LNCaP clone FGC (cell line): ENCODE data around the gene VAPA.

Experiments used
- DNase-seq: peaks from one replicate; pipeline ENCODE4 v3.0.0-alpha.2; 2011; ENCODE audit warnings: low read depth
- H3K4me3 ChIP-seq: 2 replicates; pipeline ENCODE4 v1.5.1; 2011; ENCODE audit warnings: mild to moderate bottlenecking, low read depth, low read length, control low read depth
- TF ChIP-seq, protein P1 (sequence below): IDR thresholded peaks from 2 replicates; pipeline ENCODE4 v1.5.1; 2012; ENCODE audit warnings: mild to moderate bottlenecking; ENCODE audit not compliant: control insufficient read depth, insufficient read depth; ENCODE audit errors: extremely low read depth

VAPA gene

DNA sequence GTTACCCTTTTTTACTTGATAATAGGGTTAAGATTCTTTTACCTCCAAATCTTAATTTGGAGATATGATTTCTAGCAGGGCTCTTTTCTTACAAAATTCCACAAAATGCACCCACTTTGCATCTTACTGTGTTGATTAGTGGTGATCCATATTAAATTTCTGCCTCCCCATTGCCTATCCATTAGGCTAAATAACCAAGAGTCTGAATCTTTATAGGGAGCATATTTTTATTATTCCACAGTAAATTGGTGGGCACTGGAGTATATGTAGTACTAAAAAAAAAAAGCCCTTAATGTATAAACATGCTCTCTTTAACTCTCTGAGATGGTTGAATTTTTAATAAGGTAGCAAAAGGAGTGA, 36.2 kb upstream of the VAPA start:
- TF ChIP-seq, protein P1, sequence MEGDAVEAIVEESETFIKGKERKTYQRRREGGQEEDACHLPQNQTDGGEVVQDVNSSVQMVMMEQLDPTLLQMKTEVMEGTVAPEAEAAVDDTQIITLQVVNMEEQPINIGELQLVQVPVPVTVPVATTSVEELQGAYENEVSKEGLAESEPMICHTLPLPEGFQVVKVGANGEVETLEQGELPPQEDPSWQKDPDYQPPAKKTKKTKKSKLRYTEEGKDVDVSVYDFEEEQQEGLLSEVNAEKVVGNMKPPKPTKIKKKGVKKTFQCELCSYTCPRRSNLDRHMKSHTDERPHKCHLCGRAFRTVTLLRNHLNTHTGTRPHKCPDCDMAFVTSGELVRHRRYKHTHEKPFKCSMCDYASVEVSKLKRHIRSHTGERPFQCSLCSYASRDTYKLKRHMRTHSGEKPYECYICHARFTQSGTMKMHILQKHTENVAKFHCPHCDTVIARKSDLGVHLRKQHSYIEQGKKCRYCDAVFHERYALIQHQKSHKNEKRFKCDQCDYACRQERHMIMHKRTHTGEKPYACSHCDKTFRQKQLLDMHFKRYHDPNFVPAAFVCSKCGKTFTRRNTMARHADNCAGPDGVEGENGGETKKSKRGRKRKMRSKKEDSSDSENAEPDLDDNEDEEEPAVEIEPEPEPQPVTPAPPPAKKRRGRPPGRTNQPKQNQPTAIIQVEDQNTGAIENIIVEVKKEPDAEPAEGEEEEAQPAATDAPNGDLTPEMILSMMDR = no peak
- DNase-seq = no peak
- H3K4me3 ChIP-seq = no peak overlapping the region

DNA sequence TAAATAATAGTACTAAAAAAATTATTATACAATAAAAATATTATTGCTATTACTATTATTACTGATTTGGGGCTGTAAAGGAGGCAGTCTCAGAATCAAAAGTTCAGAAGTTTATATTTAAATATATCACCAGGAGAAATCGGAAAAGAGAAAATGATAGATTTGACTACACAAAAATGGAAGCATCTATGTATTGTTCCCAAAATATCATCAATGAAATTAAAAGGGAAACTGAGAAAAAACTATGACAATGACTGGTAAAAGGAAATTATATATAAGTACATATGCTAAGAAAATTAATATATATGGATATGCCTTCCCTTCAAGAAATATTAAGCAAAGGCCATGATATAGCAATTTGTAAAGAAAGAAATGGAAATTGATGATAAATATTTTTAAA, 35.7 kb upstream of the VAPA start:
- DNase-seq = no peak
- TF ChIP-seq, protein P1 = no peak
- H3K4me3 ChIP-seq = no peak overlapping the region

DNA sequence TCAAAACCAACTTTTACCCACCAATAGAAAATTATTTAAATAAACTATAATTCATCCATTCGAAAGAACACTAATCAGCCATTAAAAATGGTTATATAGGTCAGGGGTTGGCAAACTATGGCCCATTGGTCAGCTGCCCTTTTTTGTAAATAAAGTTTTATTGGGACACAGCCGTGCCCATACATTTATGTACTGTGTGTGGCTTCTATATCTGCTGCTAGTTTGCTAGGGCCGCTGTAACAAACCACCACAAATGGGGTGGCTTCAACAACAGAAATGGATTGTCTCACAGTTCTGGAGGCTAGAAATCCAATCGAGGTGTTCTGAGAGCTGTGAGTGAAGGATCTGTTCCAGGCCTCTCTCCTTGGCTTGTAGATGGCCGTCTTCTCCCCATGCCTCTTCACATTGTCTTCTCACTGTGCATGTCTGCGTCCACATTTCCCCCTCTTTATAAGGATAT, 35.0 kb upstream of the VAPA start:
- no peak for DNase-seq
- no peak overlapping the region for H3K4me3 ChIP-seq
- TF ChIP-seq, protein P1 = no peak

DNA sequence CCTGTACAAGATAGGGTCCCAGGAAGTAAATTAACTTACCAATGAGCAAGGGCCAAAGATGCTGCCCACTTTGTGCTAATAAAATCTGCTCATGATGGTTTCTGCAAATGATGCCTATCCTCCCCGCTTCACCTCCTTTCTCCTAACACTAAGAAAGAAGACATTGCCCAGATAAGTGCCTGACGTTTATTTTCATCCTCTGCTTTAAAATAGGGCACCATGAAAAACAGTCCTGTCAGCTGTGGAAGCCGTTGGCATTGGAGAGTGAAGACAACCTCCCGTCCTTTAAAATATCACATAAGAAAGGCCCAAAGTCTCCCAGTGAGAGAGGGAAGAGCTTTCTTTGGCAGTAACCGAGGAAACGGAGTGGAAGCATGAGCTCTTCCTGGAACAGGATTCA, 29.7 kb upstream of the VAPA start:
- TF ChIP-seq, protein P1 = no peak
- no peak overlapping the region for H3K4me3 ChIP-seq
- DNase-seq = no peak

DNA sequence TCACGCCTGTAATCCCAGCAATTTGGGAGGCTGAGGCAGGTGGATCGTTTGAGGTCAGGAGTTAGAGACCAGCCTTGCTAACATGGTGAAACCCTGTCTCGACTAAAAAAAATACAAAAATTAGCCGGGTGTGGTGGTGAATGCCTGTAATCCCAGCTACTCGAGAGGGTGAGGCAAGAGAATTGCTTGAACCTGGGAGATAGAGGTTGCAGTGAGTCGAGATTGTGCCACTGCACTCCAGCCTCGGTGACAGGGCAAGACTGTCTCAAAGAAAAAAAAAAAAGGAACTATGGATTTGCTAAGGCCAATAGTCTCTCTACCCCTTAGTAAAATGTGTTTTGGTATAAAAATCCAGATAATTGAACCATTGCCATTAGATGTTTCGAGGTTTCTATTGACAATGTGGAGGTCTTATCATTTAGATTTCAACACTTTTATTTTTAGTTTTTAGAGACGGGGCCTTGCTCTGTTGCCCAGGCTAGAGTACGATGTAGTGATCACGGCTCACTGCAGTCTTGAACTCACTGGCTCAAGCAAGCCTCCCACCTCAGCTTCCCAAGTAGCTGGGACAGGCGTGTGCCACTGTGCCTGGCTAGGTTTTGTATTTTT, 29.2 kb upstream of the VAPA start:
- no peak for DNase-seq
- no peak overlapping the region for H3K4me3 ChIP-seq
- TF ChIP-seq, protein P1 = no peak

DNA sequence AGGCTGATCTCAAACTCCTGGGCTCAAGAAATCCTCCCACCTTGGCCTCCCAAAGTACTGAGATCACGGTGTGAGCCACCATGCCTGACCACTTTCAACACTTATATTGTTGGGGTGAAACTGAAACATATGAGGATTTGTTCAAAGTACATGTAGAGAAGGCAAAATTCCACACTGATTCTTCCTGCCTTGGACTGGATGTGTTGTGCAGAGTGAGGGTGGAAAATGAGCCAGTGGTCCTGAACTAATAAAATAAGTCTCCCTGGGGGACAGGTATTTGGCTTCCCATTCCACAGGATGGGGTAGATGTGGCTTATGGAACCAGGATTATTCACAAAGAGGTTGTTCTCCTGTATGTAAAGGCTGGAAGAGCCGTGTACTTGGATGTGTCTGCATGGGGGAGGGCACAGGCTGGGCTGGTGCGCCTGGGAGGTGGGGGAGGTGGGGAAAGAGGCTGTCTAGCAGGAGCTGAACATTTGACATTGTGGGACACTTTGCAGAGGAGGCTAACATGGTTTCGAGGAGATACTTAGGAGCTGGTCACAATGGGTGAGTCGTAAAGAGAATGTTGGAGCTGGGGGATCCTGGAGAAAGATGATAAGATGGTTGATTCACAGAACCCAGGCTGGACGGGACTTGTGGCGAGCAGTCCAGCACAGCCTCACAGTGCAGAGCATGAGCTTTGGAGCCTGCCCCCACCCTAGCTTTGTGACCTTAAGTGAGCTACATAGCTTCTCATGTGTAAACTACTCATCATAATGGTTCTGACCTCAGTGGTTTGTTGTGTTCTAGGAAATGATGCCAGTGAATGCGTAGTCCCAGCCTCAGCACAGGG, 28.4 kb upstream of the VAPA start, which contains the start of gene TXNDC2:
Gene TXNDC2 (plus strand): TSS at position 804 of the 835 bp plus-strand sequence. CDS start 708 bp downstream, outside the sequence.
- no peak within 1 kb of the TSS for H3K4me3 ChIP-seq
- TF ChIP-seq, protein P1 = no peak
- DNase-seq = no peak
